Epithelial cell of esophagus (primary cell): ENCODE results near the gene FAM174A.

Source experiments
- DNase-seq: peaks from one replicate; pipeline ENCODE4 v3.0.0; 2010; ENCODE audit warnings: low read depth
- H3K4me3 ChIP-seq: 2 replicates; pipeline ENCODE4 v1.5.1; 2011; ENCODE audit warnings: mild to moderate bottlenecking, low read length, control low read depth
- TF ChIP-seq, protein P1 (sequence below): IDR thresholded peaks from 2 replicates; pipeline ENCODE4 v1.5.1; 2011; ENCODE audit warnings: low read depth, mild to moderate bottlenecking, low read length, control low read depth, inconsistent platforms; ENCODE audit not compliant: insufficient read depth; ENCODE audit errors: missing control alignments

FAM174A gene

DNA sequence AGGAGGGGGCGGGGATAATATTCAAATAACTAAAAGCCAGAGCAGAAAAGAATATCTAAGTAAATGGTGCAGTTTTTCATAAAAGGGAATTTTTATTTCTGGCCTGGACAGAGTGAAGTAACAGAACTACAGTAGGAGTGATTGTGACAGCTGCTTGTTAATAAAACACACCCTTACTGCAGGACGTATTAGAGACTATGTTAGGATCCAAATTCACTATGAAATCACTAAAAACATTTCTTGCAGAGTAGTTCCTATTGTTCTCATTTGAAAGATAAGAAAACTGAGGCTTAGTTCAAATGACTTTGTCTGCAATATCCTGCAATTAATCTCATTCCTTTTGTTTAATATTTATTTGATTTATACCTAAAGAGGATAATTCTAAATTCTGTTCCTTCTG is 39.5 kb downstream of the FAM174A start:
- TF ChIP-seq, protein P1, sequence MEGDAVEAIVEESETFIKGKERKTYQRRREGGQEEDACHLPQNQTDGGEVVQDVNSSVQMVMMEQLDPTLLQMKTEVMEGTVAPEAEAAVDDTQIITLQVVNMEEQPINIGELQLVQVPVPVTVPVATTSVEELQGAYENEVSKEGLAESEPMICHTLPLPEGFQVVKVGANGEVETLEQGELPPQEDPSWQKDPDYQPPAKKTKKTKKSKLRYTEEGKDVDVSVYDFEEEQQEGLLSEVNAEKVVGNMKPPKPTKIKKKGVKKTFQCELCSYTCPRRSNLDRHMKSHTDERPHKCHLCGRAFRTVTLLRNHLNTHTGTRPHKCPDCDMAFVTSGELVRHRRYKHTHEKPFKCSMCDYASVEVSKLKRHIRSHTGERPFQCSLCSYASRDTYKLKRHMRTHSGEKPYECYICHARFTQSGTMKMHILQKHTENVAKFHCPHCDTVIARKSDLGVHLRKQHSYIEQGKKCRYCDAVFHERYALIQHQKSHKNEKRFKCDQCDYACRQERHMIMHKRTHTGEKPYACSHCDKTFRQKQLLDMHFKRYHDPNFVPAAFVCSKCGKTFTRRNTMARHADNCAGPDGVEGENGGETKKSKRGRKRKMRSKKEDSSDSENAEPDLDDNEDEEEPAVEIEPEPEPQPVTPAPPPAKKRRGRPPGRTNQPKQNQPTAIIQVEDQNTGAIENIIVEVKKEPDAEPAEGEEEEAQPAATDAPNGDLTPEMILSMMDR: no peak
- no peak overlapping the region for H3K4me3 ChIP-seq
- DNase-seq: no peak

DNA sequence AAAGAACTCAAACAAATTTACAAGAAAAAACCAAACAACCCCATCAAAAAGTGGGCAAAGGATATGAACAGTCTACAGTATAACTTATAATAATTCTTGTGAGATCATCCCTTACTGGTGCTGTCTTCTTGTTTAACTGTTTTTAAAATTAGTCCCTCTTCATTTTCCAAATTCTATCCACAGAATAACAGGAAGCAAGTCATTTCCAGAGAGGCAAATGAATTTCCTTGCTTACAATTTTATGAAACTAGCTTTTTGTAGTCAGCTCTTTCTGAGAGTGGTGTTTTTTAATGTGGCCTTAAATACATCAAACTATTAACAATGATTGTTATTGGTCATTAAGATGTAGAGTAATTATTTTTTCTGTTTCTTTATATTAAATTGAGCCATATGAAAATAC is 40.6 kb downstream of the FAM174A start:
- no peak overlapping the region for H3K4me3 ChIP-seq
- DNase-seq: no peak
- TF ChIP-seq, protein P1: no peak

DNA sequence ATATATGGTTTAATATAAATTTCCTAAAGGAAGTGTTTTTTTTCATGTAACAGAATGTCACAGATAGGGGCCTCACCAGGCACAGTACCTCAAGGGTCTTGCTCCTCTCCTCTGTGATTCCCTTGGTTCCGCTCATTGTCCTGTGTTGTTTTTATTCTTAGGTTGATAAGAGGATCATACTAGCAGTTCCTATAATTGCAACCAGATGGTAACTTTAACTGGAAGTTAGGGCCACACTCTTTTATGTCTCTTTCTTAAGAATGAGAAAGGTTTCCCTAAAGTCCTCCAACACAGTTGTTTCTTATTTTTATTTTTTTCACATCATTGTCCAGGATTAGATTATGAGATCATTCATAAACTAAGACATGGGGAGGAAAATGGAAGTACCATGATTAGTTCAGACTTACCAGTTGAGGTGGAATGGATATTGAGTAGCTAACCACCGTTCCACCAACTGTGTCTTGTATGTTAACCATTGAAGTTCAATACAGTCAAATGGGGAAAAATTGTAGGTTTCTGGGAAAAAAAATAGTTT is 41.1 kb downstream of the FAM174A start:
- no peak for DNase-seq
- TF ChIP-seq, protein P1: no peak
- no peak overlapping the region for H3K4me3 ChIP-seq

DNA sequence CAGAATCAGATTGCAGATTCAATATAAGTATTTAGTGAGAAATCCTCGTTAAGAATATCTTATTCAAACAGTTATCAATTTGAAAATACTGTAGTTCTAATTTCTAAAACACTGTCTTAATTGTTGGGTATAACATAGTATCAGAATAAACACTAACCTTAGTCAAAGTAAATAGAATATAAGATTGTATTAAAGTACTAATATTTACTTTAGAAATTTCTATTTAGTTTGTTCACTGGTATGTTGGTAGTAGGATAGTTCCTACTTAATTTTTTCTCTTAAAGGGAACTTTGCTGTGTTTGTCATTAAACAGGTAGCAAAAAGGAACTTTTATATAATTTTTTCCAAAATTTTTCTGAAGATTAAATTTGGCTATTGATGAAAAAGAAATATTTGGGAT is 42.3 kb downstream of the FAM174A start:
- no peak for DNase-seq
- TF ChIP-seq, protein P1: no peak
- no peak overlapping the region for H3K4me3 ChIP-seq

DNA sequence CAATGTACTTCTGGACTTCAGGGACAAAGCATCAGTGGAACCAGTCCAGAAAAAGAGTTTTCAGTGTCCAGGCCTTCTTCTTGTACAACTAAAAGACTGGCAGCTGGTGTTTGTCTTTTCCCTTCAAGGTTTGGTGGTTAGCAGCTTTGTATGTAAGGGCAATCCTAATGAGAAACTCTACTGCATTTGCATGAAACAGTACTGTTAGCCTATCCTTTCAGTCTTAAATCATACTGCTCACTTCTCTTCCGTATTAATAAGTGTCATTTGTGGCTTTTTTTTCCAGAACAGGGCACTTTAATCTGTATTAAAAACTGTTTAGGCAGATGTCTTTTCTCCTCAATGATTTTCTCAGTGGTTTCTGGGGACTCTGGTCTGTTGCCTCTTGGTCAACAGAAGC is 48.9 kb downstream of the FAM174A start:
- no peak overlapping the region for H3K4me3 ChIP-seq
- TF ChIP-seq, protein P1: no peak
- no peak for DNase-seq

- no peak for DNase-seq
- no peak overlapping the region for H3K4me3 ChIP-seq
- TF ChIP-seq, protein P1: no peak
Measured at GRCh38 chr5:100584889-100585288, 49.7 kb downstream of the FAM174A start.

DNA sequence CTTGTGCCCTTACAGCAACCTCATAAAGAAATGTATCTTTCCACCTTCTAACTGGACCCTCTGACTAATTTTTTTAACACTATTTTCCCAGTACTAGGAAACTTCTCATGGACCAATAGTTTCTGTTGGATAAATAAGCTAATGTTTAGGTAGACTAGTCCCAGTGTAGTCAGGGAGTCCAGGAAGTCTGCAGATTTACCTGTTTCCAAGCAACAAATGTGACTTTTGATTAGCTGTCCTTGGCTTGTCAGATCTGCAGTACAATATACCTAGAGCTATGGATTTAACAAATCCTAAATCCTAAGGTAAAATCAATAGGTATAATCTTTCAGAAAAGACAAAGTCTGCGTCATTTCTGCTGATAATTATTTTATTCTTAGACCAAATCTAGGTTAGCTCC is 55.7 kb downstream of the FAM174A start:
- DNase-seq: no peak
- H3K4me3 ChIP-seq: no peak overlapping the region
- TF ChIP-seq, protein P1: no peak
